ENCODE data around the gene KBTBD12.

Gene KBTBD12

DNA sequence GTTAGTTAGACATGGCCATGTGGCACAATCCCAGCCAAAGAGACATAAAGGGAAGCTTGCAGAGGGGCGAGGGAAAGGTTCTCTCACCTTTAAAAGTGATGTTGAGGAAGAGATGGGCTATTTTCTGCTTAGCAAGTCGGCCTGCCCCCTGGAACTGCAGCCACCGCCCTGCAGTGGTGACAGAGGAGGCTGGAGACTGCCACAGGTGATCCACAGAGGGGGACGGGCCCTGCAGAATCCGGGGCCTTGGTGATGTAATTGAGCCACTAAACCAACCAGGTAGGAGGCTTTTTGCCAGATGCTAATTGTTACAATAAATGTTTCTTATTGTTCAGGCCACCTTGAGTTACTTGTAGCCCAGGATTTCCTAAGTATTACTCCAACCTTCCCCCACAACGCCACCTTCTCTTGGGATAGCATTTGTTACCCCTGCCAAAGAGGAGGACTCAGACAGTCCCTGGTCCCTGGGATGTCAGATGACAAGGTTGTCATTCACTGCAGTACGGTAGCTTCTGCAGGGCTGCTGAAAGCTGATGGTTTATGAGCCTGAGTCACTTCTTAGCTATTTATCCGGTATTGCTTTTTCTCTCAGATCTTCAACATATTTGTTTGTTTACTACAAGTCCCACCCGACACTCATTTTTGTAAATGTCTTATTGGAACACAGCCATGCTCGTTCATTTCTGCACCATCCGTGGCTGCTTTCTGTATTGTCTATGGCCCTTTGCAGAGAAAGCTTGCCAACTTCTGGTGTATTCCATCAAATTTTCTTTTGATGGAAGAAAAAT is 73.9 kb downstream of the KBTBD12 start:
- Histone ChIP-seq H2AFZ (ENCODE audit: low read depth) (no peak overlapping the region), H3K4me1 (ENCODE audit: low read depth, poor library complexity, severe bottlenecking) (no peaks in the 10 kb centered on the region), H3K9ac (no peak overlapping the region), H3K27me3 (ENCODE audit: insufficient read depth, low read depth) (no peaks in the 10 kb centered on the region), H3K79me2 (ENCODE audit: insufficient read depth, low read depth) (no peaks in the 10 kb centered on the region), H3K4me3 (IDR thresholded peaks at IDR 0.05; ENCODE audit: insufficient read depth, low read depth, low read length) (no peak overlapping the region), H3K36me3 (ENCODE audit: insufficient read depth) (no peaks in the 10 kb centered on the region), H3K4me2 (no peak overlapping the region), H4K20me1 (ENCODE audit: insufficient read depth) (no peaks in the 10 kb centered on the region), H3K27ac (no peak overlapping the region)
- no peak for TF ChIP-seq CTCF (conservative IDR thresholded peaks at IDR 0.05; ENCODE audit: low read depth, low read length)

DNA sequence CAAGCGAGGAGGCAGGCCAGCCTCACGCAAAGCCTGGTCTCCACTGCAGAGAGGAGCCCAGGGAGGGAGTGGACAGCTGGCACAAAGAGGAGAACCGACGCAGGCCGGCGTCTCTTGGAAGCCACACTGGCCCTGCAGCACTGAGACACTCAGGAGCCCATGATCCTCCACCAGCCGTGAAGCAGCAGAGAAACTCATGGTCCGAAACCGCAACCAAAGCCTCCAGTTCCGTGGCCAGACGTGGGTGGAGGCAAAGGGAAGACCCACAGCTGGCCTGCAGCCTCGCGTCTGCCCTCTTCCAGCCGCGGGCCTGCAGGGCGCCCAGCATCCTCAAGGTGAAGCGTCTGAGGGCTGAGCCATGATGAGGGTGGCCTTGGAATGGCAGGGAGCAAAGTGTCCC is 75.0 kb downstream of the KBTBD12 start:
- Histone ChIP-seq H3K36me3 (ENCODE audit: insufficient read depth) (no peaks in the 10 kb centered on the region), H3K27ac (no peak overlapping the region), H3K4me2 (no peak overlapping the region), H3K9ac (no peak overlapping the region), H3K4me3 (IDR thresholded peaks at IDR 0.05; ENCODE audit: insufficient read depth, low read depth, low read length) (no peak overlapping the region), H4K20me1 (ENCODE audit: insufficient read depth) (no peaks in the 10 kb centered on the region), H2AFZ (ENCODE audit: low read depth) (no peak overlapping the region), H3K27me3 (ENCODE audit: insufficient read depth, low read depth) (no peaks in the 10 kb centered on the region), H3K4me1 (ENCODE audit: low read depth, poor library complexity, severe bottlenecking) (no peaks in the 10 kb centered on the region), H3K79me2 (ENCODE audit: insufficient read depth, low read depth) (no peaks in the 10 kb centered on the region)
- no peak for TF ChIP-seq CTCF (conservative IDR thresholded peaks at IDR 0.05; ENCODE audit: low read depth, low read length)

DNA sequence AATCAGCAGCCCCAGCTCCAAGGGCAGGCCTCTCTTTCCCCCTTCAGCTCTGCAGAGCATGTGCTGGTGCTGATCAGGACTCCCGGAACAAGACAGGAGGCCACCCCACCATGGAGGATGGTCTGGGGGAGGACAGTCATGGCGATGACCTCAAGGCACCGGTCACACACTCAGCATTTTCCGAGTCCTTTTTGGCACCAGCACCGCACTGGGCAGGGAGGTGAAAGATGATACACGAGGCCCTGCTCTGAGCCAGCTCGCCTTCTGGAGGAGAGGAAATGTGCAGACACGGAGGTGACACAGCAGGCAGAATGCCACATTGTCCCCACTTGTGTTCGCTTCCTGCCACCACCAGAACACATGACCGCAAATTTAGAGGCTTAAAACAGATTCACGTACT is 75.4 kb downstream of the KBTBD12 start:
- Histone ChIP-seq H3K79me2 (ENCODE audit: insufficient read depth, low read depth) (no peaks in the 10 kb centered on the region), H3K27ac (no peak overlapping the region), H3K36me3 (ENCODE audit: insufficient read depth) (no peaks in the 10 kb centered on the region), H3K4me1 (ENCODE audit: low read depth, poor library complexity, severe bottlenecking) (no peaks in the 10 kb centered on the region), H2AFZ (ENCODE audit: low read depth) (no peak overlapping the region), H3K27me3 (ENCODE audit: insufficient read depth, low read depth) (no peaks in the 10 kb centered on the region), H4K20me1 (ENCODE audit: insufficient read depth) (no peaks in the 10 kb centered on the region), H3K9ac (no peak overlapping the region), H3K4me2 (no peak overlapping the region), H3K4me3 (IDR thresholded peaks at IDR 0.05; ENCODE audit: insufficient read depth, low read depth, low read length) (no peak overlapping the region)
- no peak for TF ChIP-seq CTCF (conservative IDR thresholded peaks at IDR 0.05; ENCODE audit: low read depth, low read length)

DNA sequence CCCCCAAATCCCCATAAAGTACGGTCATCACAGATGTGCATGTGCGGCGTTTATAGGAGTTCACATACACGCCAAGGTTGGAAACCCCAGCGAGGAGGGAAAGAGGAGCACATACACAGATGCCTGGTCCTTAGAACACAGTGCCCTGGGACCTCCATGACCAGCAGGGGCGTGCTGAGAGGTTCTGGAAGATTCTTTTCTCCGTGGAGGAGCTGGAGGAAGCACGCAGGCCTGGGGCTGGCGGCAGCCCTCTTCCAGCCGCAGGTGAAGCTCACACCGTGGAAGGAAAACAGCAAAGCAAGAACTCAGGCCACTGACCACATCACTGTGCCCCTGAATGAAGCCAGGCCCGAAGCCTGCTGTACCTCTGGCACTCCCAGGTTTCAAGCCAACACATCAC is 76.2 kb downstream of the KBTBD12 start:
- Histone ChIP-seq H3K79me2 (ENCODE audit: insufficient read depth, low read depth) (no peaks in the 10 kb centered on the region), H3K4me2 (no peak overlapping the region), H3K27me3 (ENCODE audit: insufficient read depth, low read depth) (no peaks in the 10 kb centered on the region), H3K9ac (no peak overlapping the region), H2AFZ (ENCODE audit: low read depth) (no peak overlapping the region), H3K27ac (no peak overlapping the region), H4K20me1 (ENCODE audit: insufficient read depth) (no peaks in the 10 kb centered on the region), H3K4me1 (ENCODE audit: low read depth, poor library complexity, severe bottlenecking) (no peaks in the 10 kb centered on the region), H3K4me3 (IDR thresholded peaks at IDR 0.05; ENCODE audit: insufficient read depth, low read depth, low read length) (no peak overlapping the region), H3K36me3 (ENCODE audit: insufficient read depth) (no peaks in the 10 kb centered on the region)
- TF ChIP-seq CTCF (conservative IDR thresholded peaks at IDR 0.05; ENCODE audit: low read depth, low read length): no peak
